ENCODE measurements around the gene NUFIP1. TPM values are rescaled to one million over a fixed set of nuclear protein-coding genes. Genes with fewer than 3 reads are reported as not detected.
A peak's percentile ranks its signal among the peaks of the same experiment; 100 is the strongest.

NUFIP1 gene
- total RNA-seq, 4 donors from 2014 or later, result 0.88 to 4.0 (median 3.7) TPM

DNA sequence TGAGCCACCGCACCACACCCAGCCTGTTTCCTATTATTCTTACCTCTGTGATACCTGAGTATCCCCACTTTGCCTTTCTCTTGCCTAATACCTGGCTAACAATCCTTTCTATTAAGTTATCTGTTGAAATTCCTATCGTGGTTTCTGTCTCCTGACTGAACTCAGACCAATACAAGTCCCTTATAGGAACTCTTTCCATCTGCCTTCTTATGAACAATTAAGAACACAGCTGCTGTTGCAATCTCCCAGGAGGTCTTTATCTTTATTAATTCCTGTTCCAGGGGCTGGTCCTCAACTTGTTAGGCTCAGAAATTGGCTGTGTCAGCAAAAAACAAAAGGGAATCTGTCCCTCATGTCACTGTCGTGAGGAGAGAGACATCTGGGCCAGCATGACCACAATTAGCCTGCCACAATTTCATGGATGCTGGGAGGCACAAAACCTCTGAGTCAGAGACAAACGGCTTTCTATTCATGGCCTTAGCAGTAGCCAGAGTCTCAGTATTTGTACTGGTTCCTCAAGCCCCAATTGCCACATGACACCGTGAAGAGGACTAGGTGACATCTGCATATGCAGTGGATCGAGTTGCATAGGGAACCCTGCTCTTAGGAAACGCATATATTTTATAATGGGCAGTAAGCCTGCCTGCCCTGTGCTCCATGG is 58.2 kb downstream of the NUFIP1 start:
- no peak for DNase-seq (ENCODE audit: low spot score in 2 of 2)
- H3K4me3 ChIP-seq (ENCODE audit: low read depth, poor library complexity, severe bottlenecking), result no peak overlapping the region
- WGBS, 2 donors, result 59 to 62% methylated on average over 7 of the region's 7 CpGs
- intact Hi-C loops (cut with DNase I; ENCODE audit: low total_unique reads), result no loop called here
- TF ChIP-seq, protein P1, sequence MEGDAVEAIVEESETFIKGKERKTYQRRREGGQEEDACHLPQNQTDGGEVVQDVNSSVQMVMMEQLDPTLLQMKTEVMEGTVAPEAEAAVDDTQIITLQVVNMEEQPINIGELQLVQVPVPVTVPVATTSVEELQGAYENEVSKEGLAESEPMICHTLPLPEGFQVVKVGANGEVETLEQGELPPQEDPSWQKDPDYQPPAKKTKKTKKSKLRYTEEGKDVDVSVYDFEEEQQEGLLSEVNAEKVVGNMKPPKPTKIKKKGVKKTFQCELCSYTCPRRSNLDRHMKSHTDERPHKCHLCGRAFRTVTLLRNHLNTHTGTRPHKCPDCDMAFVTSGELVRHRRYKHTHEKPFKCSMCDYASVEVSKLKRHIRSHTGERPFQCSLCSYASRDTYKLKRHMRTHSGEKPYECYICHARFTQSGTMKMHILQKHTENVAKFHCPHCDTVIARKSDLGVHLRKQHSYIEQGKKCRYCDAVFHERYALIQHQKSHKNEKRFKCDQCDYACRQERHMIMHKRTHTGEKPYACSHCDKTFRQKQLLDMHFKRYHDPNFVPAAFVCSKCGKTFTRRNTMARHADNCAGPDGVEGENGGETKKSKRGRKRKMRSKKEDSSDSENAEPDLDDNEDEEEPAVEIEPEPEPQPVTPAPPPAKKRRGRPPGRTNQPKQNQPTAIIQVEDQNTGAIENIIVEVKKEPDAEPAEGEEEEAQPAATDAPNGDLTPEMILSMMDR (IDR thresholded peaks at IDR 0.05), result no peak
- no peak for TF ChIP-seq POLR2A (IDR thresholded peaks at IDR 0.05)

- no peak overlapping the region for H3K4me3 ChIP-seq (ENCODE audit: low read depth, poor library complexity, severe bottlenecking)
- WGBS, 2 donors, result 60 to 64% methylated on average over 3 of the region's 3 CpGs
- intact Hi-C loops (cut with DNase I; ENCODE audit: low total_unique reads), result no loop called here
- TF ChIP-seq POLR2A (IDR thresholded peaks at IDR 0.05), result no peak
- TF ChIP-seq, protein P1 (IDR thresholded peaks at IDR 0.05), result no peak
- no peak for DNase-seq (ENCODE audit: low spot score in 2 of 2)
These were observed 59.0 kb downstream of the NUFIP1 start for GRCh38 chr13:44930280-44930679.

DNA sequence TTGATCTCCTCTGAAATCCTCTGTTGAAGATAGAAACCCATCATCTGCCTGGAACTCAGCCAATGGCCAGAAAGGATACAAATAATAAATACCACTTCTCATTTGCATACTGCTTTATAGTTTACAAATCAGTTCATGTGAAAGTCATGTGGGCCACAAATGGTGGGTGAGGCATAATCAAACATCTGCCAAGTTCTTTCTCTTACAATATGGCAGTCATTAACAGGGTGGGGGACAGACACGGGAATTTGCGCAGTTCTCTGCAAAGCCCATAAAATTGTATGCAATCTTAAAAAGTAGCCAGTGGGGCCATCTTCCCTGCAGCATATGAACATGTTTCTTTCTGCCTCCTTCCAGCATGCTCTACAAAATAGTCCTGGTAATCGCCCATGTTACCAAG is 59.6 kb downstream of the NUFIP1 start:
- 54 to 69% methylated on average over 3 of the region's 3 CpGs for WGBS, 2 donors
- intact Hi-C loops (cut with DNase I; ENCODE audit: low total_unique reads), result no loop called here
- DNase-seq (ENCODE audit: low spot score in 2 of 2), result no peak
- H3K4me3 ChIP-seq (ENCODE audit: low read depth, poor library complexity, severe bottlenecking), result no peak overlapping the region
- TF ChIP-seq POLR2A (IDR thresholded peaks at IDR 0.05), result no peak
- TF ChIP-seq, protein P1 (IDR thresholded peaks at IDR 0.05), result no peak

DNA sequence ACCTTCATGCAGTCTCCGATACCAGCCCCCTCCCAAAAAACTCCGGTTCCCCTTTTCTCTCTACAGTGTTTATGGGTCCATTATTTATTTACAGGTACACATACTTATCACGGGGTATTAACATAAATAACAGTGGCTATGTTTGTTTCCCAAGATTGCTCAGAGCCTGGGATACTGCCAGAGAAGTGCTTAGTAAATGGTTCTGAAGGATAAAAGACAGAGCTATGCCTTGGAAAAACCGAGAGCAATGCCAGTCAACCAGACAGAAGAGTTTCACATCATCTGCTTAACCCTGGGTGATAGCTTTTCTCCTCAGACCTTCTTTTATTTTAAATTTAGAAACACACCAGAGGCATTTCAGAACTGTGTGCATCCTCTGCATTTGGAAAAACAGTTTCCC is 61.3 kb downstream of the NUFIP1 start:
- H3K4me3 ChIP-seq (ENCODE audit: low read depth, poor library complexity, severe bottlenecking), result no peak overlapping the region
- intact Hi-C loops (cut with DNase I; ENCODE audit: low total_unique reads), result no loop called here
- WGBS, 2 donors, result 73 to 75% methylated on average over 4 of the region's 4 CpGs
- TF ChIP-seq, protein P1 (IDR thresholded peaks at IDR 0.05), result no peak
- no peak for TF ChIP-seq POLR2A (IDR thresholded peaks at IDR 0.05)
- no peak for DNase-seq (ENCODE audit: low spot score in 2 of 2)

DNA sequence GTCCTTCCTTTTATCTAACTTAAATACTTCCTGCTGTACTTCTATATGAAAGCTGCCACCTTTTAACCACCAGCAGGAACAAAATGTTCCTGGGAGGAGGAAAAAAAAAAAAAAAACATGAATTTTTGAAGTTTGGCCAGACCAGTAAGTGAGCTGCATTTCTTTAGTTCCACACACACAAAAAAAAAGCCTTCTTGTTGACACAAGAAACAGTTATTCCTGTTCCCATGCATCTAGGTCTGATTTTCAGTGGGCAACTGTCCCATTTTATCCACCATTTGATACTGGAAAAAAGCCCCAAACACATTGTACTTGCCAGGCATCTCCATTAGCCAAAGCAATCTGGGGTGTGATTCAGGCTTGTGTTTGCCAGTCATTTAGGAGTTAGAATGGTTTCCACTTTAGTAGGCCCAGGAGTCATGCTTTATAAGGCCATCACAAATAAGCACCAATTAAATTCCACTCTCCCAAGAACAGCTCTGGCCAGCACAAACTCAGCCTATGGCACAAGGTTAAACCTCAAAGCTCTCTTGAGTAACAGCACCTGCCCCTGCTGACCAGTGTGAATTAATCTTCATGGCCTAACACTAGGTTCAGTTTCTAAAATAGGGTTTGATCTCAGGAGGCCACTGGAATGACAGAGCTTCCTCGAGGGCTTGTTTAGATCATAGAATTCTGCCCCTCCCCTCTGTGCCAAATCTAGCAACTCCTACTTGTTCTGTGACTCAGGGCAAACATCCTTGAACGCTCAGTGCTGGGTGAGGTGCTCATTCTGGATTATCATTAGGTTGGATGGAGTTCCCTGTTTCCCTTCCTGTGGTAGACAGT is 67.1 kb downstream of the NUFIP1 start:
- TF ChIP-seq, protein P1 (IDR thresholded peaks at IDR 0.05), result no peak
- TF ChIP-seq POLR2A (IDR thresholded peaks at IDR 0.05), result no peak
- intact Hi-C loops (cut with DNase I; ENCODE audit: low total_unique reads), result no loop called here
- DNase-seq (ENCODE audit: low spot score in 2 of 2), result peak in 1 of 2 donors; percentile 71
- WGBS, 2 donors, result 3 to 10% methylated on average over 2 of the region's 2 CpGs
- H3K4me3 ChIP-seq (ENCODE audit: low read depth, poor library complexity, severe bottlenecking), result no peak overlapping the region

Measured in lower leg skin (tissue), 4 donors.